H1 (cell line): ENCODE measurements around the gene SERPINB1. TPM values are rescaled to one million over a fixed set of nuclear protein-coding genes. Genes with fewer than 3 reads are reported as not detected.

Source experiments
- KDM5A ChIP-seq: fragments of 200-600 bp; IDR thresholded peaks from 2 replicates; pipeline ENCODE4 v1.7.1; 2012; ENCODE audit warnings: mild to moderate bottlenecking, low read length, inconsistent platforms, mixed read lengths
- SUZ12 ChIP-seq: fragments of 200-600 bp; sonication (generic); IDR thresholded peaks from 2 replicates; pipeline ENCODE4 v1.6.1; 2012; ENCODE audit warnings: mild to moderate bottlenecking, inconsistent platforms, low read length, moderate library complexity, mixed read lengths
- YY1 ChIP-seq: IDR thresholded peaks from 2 replicates; pipeline ENCODE4 v1.6.1; 2011; ENCODE audit warnings: low read depth, mild to moderate bottlenecking, low read length
- polyA plus RNA-seq, 7 experiments: library from polyadenylated mRNA; depleted of rRNA in 3 of 7; stranded (reverse) in 5 of 7; unstranded in 2 of 7; fragments of >200 nt in 5 of 7; fragments of 200-250 nt in 2 of 7; gene quantifications; 1 replicate in 5 of 7; 2 replicates in 1 of 7; 4 replicates in 1 of 7; pipeline versions ENCODE4 v1.2.1 to v1.2.3, GENCODE V29; 2011 to 2013; ENCODE audit warnings: missing spikeins in 2 of 7, mixed read lengths in 2 of 7
- total RNA-seq: library from RNA; stranded (reverse); fragmentation: NEBNext Ultra II Directional; extraction: Animal tissue kit (Norgen Biotek cat#: 25700); gene quantifications from 2 replicates; pipeline ENCODE4 v1.2.1, GENCODE V29; 2021

Gene SERPINB1
- total and polyA plus RNA-seq, 2 of the 8 experiments (the other 6 are each of a cell fraction or from before 2014, with no cell fraction given): 8.1 to 17.3 TPM

DNA sequence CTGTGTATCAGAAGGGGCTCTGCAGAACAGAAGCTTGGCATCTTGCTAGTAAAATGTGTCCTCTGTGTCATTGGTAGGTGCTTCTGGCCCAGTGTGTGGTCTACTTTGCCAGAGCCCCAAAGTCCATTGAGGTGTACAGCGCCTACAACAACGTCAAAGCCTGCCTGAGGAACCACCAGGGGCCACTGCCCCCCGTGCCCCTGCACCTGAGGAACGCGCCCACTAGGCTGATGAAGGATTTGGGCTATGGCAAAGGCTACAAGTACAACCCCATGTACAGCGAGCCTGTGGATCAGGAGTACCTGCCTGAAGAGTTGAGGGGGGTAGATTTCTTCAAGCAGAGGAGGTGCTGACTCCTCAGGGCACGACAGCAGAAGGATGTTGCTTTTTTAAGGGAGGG is 56.7 kb downstream of the SERPINB1 start (continued):
- TF ChIP-seq KDM5A (no peak), YY1 (no peak), SUZ12 (no peak)
